Neural progenitor cell (in vitro differentiated cells): ENCODE data around the gene CIAO3.
A peak's percentile ranks its signal among the peaks of the same experiment; 100 is the strongest.

Source experiments
- EZH2 ChIP-seq: fragments of 200-600 bp; sonication (generic); IDR thresholded peaks from 2 replicates; pipeline ENCODE4 v1.6.1; 2017; ENCODE audit warnings: antibody characterized with exemption, mild to moderate bottlenecking, moderate library complexity
- EZH2phosphoT487 ChIP-seq: fragments of 200-600 bp; sonication (generic); IDR thresholded peaks from 2 replicates; pipeline ENCODE4 v1.6.1; 2017; ENCODE audit warnings: antibody characterized with exemption
- TF ChIP-seq, protein P1 (sequence below): fragments of 200-600 bp; sonication (generic); IDR thresholded peaks from 2 replicates; pipeline ENCODE4 v1.5.1; 2017; ENCODE audit warnings: antibody characterized with exemption, mild to moderate bottlenecking

DNA sequence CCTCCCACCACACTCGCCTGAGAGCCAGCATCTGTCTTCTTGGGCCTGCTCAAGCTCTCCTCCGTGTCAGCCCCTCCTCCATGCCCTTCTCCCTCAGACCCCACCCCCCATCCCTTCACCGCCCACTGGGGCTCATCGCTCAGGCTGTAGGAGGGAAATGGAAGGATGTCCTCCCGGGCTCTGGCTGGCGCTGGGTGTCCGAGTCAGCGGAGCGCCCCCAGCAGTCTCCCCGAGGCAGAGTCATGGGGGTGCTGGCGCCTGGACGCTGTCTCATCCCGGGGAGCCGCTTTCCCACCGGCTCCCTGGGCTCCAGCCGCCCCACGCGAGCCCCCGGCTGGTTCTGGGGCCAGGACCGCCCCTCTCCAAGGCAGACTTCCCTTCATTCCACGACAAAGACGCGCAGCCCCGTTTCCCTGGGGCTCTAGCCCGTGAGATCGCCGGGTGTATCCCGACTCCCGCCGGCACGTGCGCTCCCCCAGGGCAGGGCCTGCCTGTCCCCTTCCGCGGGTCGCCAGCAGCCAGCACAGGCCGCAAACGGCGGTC lies 20.3 kb downstream of the CIAO3 start:
- TF ChIP-seq EZH2phosphoT487 (no peak), EZH2 (no peak)
- TF ChIP-seq, protein P1, sequence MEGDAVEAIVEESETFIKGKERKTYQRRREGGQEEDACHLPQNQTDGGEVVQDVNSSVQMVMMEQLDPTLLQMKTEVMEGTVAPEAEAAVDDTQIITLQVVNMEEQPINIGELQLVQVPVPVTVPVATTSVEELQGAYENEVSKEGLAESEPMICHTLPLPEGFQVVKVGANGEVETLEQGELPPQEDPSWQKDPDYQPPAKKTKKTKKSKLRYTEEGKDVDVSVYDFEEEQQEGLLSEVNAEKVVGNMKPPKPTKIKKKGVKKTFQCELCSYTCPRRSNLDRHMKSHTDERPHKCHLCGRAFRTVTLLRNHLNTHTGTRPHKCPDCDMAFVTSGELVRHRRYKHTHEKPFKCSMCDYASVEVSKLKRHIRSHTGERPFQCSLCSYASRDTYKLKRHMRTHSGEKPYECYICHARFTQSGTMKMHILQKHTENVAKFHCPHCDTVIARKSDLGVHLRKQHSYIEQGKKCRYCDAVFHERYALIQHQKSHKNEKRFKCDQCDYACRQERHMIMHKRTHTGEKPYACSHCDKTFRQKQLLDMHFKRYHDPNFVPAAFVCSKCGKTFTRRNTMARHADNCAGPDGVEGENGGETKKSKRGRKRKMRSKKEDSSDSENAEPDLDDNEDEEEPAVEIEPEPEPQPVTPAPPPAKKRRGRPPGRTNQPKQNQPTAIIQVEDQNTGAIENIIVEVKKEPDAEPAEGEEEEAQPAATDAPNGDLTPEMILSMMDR, result peak; percentile 34
